ENCODE data around the gene NPY4R. TPM values are rescaled to one million over a fixed set of nuclear protein-coding genes. Genes with fewer than 3 reads are reported as not detected.
"Not testable (repeated sequence)": the region's sequence is repeated elsewhere in the genome, so short reads cannot be mapped to it uniquely, and the experiment has no call there.

NPY4R gene
- polyA plus RNA-seq, 1 donor from 2014 or later, result not detected

- not testable (repeated sequence) for H3K79me2 ChIP-seq (replicated peaks; ENCODE audit: insufficient read depth, low read length); H3K9me2 ChIP-seq (ENCODE audit: insufficient read depth, low read length); H3K27me3 ChIP-seq (ENCODE audit: insufficient read depth, low read depth, low read length); H3K4me2 ChIP-seq (ENCODE audit: low read length); H3K4me3 ChIP-seq (ENCODE audit: low read length); H2AFZ ChIP-seq (ENCODE audit: low read depth, low read length); H3K27ac ChIP-seq (ENCODE audit: low read length); H3K9me3 ChIP-seq (ENCODE audit: low read length); H3F3A ChIP-seq (ENCODE audit: insufficient read depth, low read length, poor library complexity, severe bottlenecking); H4K20me1 ChIP-seq (ENCODE audit: insufficient read depth); H3K36me3 ChIP-seq (ENCODE audit: insufficient read depth, low read length); H3K9ac ChIP-seq (ENCODE audit: low read length)
These were observed 9.8 kb downstream of the NPY4R start for GRCh38 chr10:46455992-46456391.

GRCh38 chr10:46451365-46451764 lies 14.4 kb downstream of the NPY4R start:
- not testable (repeated sequence) for H3K9me2 ChIP-seq (ENCODE audit: insufficient read depth, low read length); H3K4me3 ChIP-seq (ENCODE audit: low read length); H3K36me3 ChIP-seq (ENCODE audit: insufficient read depth, low read length); H3K4me2 ChIP-seq (ENCODE audit: low read length); H3F3A ChIP-seq (ENCODE audit: insufficient read depth, low read length, poor library complexity, severe bottlenecking); H3K79me2 ChIP-seq (replicated peaks; ENCODE audit: insufficient read depth, low read length); H3K27ac ChIP-seq (ENCODE audit: low read length); H3K9me3 ChIP-seq (ENCODE audit: low read length); H3K9ac ChIP-seq (ENCODE audit: low read length); H2AFZ ChIP-seq (ENCODE audit: low read depth, low read length); H4K20me1 ChIP-seq (ENCODE audit: insufficient read depth); H3K27me3 ChIP-seq (ENCODE audit: insufficient read depth, low read depth, low read length)

- H3K36me3 ChIP-seq (ENCODE audit: insufficient read depth, low read length); H4K20me1 ChIP-seq (ENCODE audit: insufficient read depth); H3K9me3 ChIP-seq (ENCODE audit: low read length); H2AFZ ChIP-seq (ENCODE audit: low read depth, low read length); H3K27ac ChIP-seq (ENCODE audit: low read length); H3K79me2 ChIP-seq (replicated peaks; ENCODE audit: insufficient read depth, low read length); H3K9me2 ChIP-seq (ENCODE audit: insufficient read depth, low read length); H3K4me3 ChIP-seq (ENCODE audit: low read length); H3K9ac ChIP-seq (ENCODE audit: low read length); H3F3A ChIP-seq (ENCODE audit: insufficient read depth, low read length, poor library complexity, severe bottlenecking); H3K4me2 ChIP-seq (ENCODE audit: low read length); H3K27me3 ChIP-seq (ENCODE audit: insufficient read depth, low read depth, low read length): not testable (repeated sequence)
These were observed 14.9 kb downstream of the NPY4R start for GRCh38 chr10:46450829-46451228.

GRCh38 chr10:46447439-46447838 lies 18.3 kb downstream of the NPY4R start:
- not testable (repeated sequence) for H3K9me2 ChIP-seq (ENCODE audit: insufficient read depth, low read length); H3K4me3 ChIP-seq (ENCODE audit: low read length); H3K36me3 ChIP-seq (ENCODE audit: insufficient read depth, low read length); H3K9ac ChIP-seq (ENCODE audit: low read length); H3K27me3 ChIP-seq (ENCODE audit: insufficient read depth, low read depth, low read length); H3F3A ChIP-seq (ENCODE audit: insufficient read depth, low read length, poor library complexity, severe bottlenecking); H3K4me2 ChIP-seq (ENCODE audit: low read length); H3K79me2 ChIP-seq (replicated peaks; ENCODE audit: insufficient read depth, low read length); H3K9me3 ChIP-seq (ENCODE audit: low read length); H3K27ac ChIP-seq (ENCODE audit: low read length); H2AFZ ChIP-seq (ENCODE audit: low read depth, low read length); H4K20me1 ChIP-seq (ENCODE audit: insufficient read depth)

- H3K36me3 ChIP-seq (ENCODE audit: insufficient read depth, low read length); H2AFZ ChIP-seq (ENCODE audit: low read depth, low read length); H3K9me2 ChIP-seq (ENCODE audit: insufficient read depth, low read length); H3K27ac ChIP-seq (ENCODE audit: low read length); H3F3A ChIP-seq (ENCODE audit: insufficient read depth, low read length, poor library complexity, severe bottlenecking); H4K20me1 ChIP-seq (ENCODE audit: insufficient read depth); H3K9ac ChIP-seq (ENCODE audit: low read length); H3K27me3 ChIP-seq (ENCODE audit: insufficient read depth, low read depth, low read length); H3K4me2 ChIP-seq (ENCODE audit: low read length); H3K9me3 ChIP-seq (ENCODE audit: low read length); H3K4me3 ChIP-seq (ENCODE audit: low read length); H3K79me2 ChIP-seq (replicated peaks; ENCODE audit: insufficient read depth, low read length): not testable (repeated sequence)
These were observed 20.2 kb downstream of the NPY4R start for GRCh38 chr10:46445389-46446122.

GRCh38 chr10:46443422-46443821 lies 22.3 kb downstream of the NPY4R start:
- H3K27ac ChIP-seq (ENCODE audit: low read length); H3F3A ChIP-seq (ENCODE audit: insufficient read depth, low read length, poor library complexity, severe bottlenecking); H3K79me2 ChIP-seq (replicated peaks; ENCODE audit: insufficient read depth, low read length); H3K4me3 ChIP-seq (ENCODE audit: low read length); H4K20me1 ChIP-seq (ENCODE audit: insufficient read depth); H3K9me3 ChIP-seq (ENCODE audit: low read length); H3K4me2 ChIP-seq (ENCODE audit: low read length); H3K36me3 ChIP-seq (ENCODE audit: insufficient read depth, low read length); H2AFZ ChIP-seq (ENCODE audit: low read depth, low read length); H3K9me2 ChIP-seq (ENCODE audit: insufficient read depth, low read length); H3K9ac ChIP-seq (ENCODE audit: low read length); H3K27me3 ChIP-seq (ENCODE audit: insufficient read depth, low read depth, low read length): not testable (repeated sequence)

- H4K20me1 ChIP-seq (ENCODE audit: insufficient read depth); H3K9me3 ChIP-seq (ENCODE audit: low read length); H3K4me2 ChIP-seq (ENCODE audit: low read length); H3K4me3 ChIP-seq (ENCODE audit: low read length); H3K36me3 ChIP-seq (ENCODE audit: insufficient read depth, low read length); H3K27me3 ChIP-seq (ENCODE audit: insufficient read depth, low read depth, low read length); H3K9me2 ChIP-seq (ENCODE audit: insufficient read depth, low read length); H3K9ac ChIP-seq (ENCODE audit: low read length); H3F3A ChIP-seq (ENCODE audit: insufficient read depth, low read length, poor library complexity, severe bottlenecking); H3K79me2 ChIP-seq (replicated peaks; ENCODE audit: insufficient read depth, low read length); H3K27ac ChIP-seq (ENCODE audit: low read length); H2AFZ ChIP-seq (ENCODE audit: low read depth, low read length): not testable (repeated sequence)
These were observed 23.0 kb downstream of the NPY4R start for GRCh38 chr10:46442706-46443275.

GRCh38 chr10:46441837-46442278 lies 23.9 kb downstream of the NPY4R start:
- H2AFZ ChIP-seq (ENCODE audit: low read depth, low read length); H3K36me3 ChIP-seq (ENCODE audit: insufficient read depth, low read length); H3K4me2 ChIP-seq (ENCODE audit: low read length); H4K20me1 ChIP-seq (ENCODE audit: insufficient read depth); H3K79me2 ChIP-seq (replicated peaks; ENCODE audit: insufficient read depth, low read length); H3K9me3 ChIP-seq (ENCODE audit: low read length); H3K9me2 ChIP-seq (ENCODE audit: insufficient read depth, low read length); H3K9ac ChIP-seq (ENCODE audit: low read length); H3F3A ChIP-seq (ENCODE audit: insufficient read depth, low read length, poor library complexity, severe bottlenecking); H3K27ac ChIP-seq (ENCODE audit: low read length); H3K27me3 ChIP-seq (ENCODE audit: insufficient read depth, low read depth, low read length); H3K4me3 ChIP-seq (ENCODE audit: low read length): not testable (repeated sequence)

All from neural cell (in vitro differentiated cells).